DOHH2 (cell line): Measurements from ENCODE around the gene HIVEP3.

ENCODE experiments used
- H3F3A ChIP-seq: fragments of 200-600 bp; sonication (generic), shearing (Covaris generic); 2 replicates; pipeline ENCODE4 v1.6.0; 2016; ENCODE audit warnings: antibody characterized with exemption, mild to moderate bottlenecking; ENCODE audit not compliant: control insufficient read depth, insufficient read depth
- H3K27ac ChIP-seq: fragments of 200-600 bp; sonication (generic); 2 replicates; pipeline ENCODE4 v1.5.1; 2014; ENCODE audit warnings: low read depth, mild to moderate bottlenecking, low read length, moderate library complexity
- H3K27me3 ChIP-seq: fragments of 200-600 bp; sonication (generic); 2 replicates; pipeline ENCODE4 v1.6.1; 2014; ENCODE audit warnings: mild to moderate bottlenecking, low read length, mixed read lengths; ENCODE audit not compliant: control insufficient read depth
- H3K36me3 ChIP-seq: fragments of 200-600 bp; sonication (generic); 2 replicates; pipeline ENCODE4 v1.6.1; 2014; ENCODE audit warnings: mild to moderate bottlenecking, low read length, moderate library complexity, mixed read lengths; ENCODE audit not compliant: control insufficient read depth
- H3K4me1 ChIP-seq: fragments of 200-600 bp; sonication (generic); 2 replicates; pipeline ENCODE4 v1.6.1; 2014; ENCODE audit warnings: mild to moderate bottlenecking, low read length, mixed read lengths; ENCODE audit not compliant: control insufficient read depth
- H3K4me2 ChIP-seq: fragments of 200-600 bp; sonication (generic); 2 replicates; pipeline ENCODE4 v1.6.0; 2014; ENCODE audit warnings: mild to moderate bottlenecking, low read length, moderate library complexity
- H3K4me3 ChIP-seq: fragments of 200-600 bp; sonication (generic); 2 replicates; pipeline ENCODE4 v1.5.1; 2014; ENCODE audit warnings: mild to moderate bottlenecking, low read length, mixed read lengths
- H3K79me2 ChIP-seq: fragments of 200-600 bp; sonication (generic); 2 replicates; pipeline ENCODE4 v1.6.1; 2014; ENCODE audit warnings: mild to moderate bottlenecking, low read length, mixed read lengths; ENCODE audit not compliant: control insufficient read depth
- H3K9me2 ChIP-seq: fragments of 200-600 bp; sonication (generic); replicated peaks from 2 replicates; pipeline ENCODE4 v1.6.1; 2014; ENCODE audit warnings: mild to moderate bottlenecking, low read length, mixed read lengths; ENCODE audit not compliant: control insufficient read depth
- H3K9me3 ChIP-seq: fragments of 200-600 bp; sonication (generic); 2 replicates; pipeline ENCODE4 v1.6.1; 2014; ENCODE audit warnings: antibody characterized with exemption, low read length, mixed read lengths; ENCODE audit not compliant: control insufficient read depth, insufficient read depth
- H4K20me1 ChIP-seq: fragments of 200-600 bp; sonication (generic); 2 replicates; pipeline ENCODE4 v1.6.0; 2014; ENCODE audit warnings: low read depth, mild to moderate bottlenecking, antibody characterized with exemption, low read length, moderate library complexity; ENCODE audit not compliant: control insufficient read depth, insufficient read depth
- EZH2phosphoT487 ChIP-seq: fragments of 200-600 bp; sonication (generic); IDR thresholded peaks from 2 replicates; pipeline ENCODE4 v1.6.1; 2017; ENCODE audit warnings: borderline replicate concordance, mild to moderate bottlenecking, antibody characterized with exemption, low read length, moderate library complexity, mixed read lengths
- TF ChIP-seq, protein P1 (sequence below): fragments of 200-600 bp; sonication (generic); IDR thresholded peaks from one replicate; pipeline ENCODE4 v1.5.1; 2014; ENCODE audit warnings: antibody characterized with exemption, mild to moderate bottlenecking, low read depth, low read length; ENCODE audit not compliant: poor library complexity, severe bottlenecking

HIVEP3 gene

DNA sequence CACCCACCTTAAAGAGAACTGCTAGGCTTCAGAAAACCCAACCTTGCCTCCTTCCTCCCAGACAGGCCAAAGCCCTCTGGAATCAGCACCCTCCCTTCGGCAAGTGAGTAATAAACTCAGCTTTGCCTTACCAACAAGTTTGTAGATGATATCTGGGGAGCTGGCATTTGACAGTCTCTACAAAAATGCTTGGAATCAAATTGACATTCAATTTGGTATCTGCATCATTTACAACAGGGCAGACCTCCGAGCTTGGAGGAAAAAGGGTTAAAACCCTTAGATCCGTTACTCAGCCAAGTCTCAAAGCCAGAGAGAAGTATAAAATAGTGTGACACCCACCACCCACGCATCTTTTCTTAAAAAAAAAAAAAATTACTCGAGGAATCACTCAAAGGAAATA, 285.0 kb downstream of the HIVEP3 start:
- Histone ChIP-seq H3K4me3 (no peak overlapping the region), H3K4me1 (no peaks in the 10 kb centered on the region), H4K20me1 (no peaks in the 10 kb centered on the region), H3K79me2 (no peaks in the 10 kb centered on the region), H3K4me2 (no peak overlapping the region), H3K27me3 (peaks cover 5% of the 10 kb centered on the region; the same call in 1 of the 2 replicates), H3K36me3 (no peaks in the 10 kb centered on the region), H3F3A (no peaks in the 10 kb centered on the region), H3K27ac (no peak overlapping the region), H3K9me3 (no peaks in the 10 kb centered on the region), H3K9me2 (no peaks in the 10 kb centered on the region)
- no peak for TF ChIP-seq EZH2phosphoT487
- TF ChIP-seq, protein P1, sequence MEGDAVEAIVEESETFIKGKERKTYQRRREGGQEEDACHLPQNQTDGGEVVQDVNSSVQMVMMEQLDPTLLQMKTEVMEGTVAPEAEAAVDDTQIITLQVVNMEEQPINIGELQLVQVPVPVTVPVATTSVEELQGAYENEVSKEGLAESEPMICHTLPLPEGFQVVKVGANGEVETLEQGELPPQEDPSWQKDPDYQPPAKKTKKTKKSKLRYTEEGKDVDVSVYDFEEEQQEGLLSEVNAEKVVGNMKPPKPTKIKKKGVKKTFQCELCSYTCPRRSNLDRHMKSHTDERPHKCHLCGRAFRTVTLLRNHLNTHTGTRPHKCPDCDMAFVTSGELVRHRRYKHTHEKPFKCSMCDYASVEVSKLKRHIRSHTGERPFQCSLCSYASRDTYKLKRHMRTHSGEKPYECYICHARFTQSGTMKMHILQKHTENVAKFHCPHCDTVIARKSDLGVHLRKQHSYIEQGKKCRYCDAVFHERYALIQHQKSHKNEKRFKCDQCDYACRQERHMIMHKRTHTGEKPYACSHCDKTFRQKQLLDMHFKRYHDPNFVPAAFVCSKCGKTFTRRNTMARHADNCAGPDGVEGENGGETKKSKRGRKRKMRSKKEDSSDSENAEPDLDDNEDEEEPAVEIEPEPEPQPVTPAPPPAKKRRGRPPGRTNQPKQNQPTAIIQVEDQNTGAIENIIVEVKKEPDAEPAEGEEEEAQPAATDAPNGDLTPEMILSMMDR: no peak

- H3K4me2 ChIP-seq: no peak overlapping the region
- H3K36me3 ChIP-seq: no peaks in the 10 kb centered on the region
- no peaks in the 10 kb centered on the region for H3K9me3 ChIP-seq
- H3F3A ChIP-seq: no peaks in the 10 kb centered on the region
- H3K9me2 ChIP-seq: no peaks in the 10 kb centered on the region
- no peaks in the 10 kb centered on the region for H4K20me1 ChIP-seq
- TF ChIP-seq, protein P1: no peak
- no peak for TF ChIP-seq EZH2phosphoT487
- peaks cover 5% of the 10 kb centered on the region; the same call in 1 of the 2 replicates for H3K27me3 ChIP-seq
- H3K79me2 ChIP-seq: no peaks in the 10 kb centered on the region
- no peaks in the 10 kb centered on the region for H3K4me1 ChIP-seq
- no peak overlapping the region for H3K4me3 ChIP-seq
- no peak overlapping the region for H3K27ac ChIP-seq
Observed at GRCh38 chr1:41632781-41633575, 285.7 kb downstream of the HIVEP3 start.

DNA sequence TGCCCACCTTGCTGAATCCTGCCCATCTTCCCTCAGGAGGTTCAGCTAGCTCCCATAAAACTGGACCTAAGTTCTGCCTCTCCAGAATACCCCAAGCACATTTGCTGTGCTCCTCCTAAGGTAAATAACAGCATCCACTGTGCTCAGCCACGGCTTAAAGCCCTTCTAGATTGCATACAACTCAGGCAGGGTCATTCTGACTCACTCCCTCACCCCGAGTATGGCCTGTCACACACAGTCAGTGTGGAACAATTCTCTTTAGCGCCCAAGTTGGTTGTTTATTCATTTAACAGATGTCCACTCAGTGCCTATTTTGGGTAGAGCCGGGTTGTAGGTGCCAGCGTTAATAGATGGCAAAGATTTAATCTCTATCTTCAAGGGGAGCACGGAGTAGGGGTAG, 286.8 kb downstream of the HIVEP3 start:
- Histone ChIP-seq H4K20me1 (no peaks in the 10 kb centered on the region), H3K27ac (no peak overlapping the region), H3K4me1 (no peaks in the 10 kb centered on the region), H3K36me3 (no peaks in the 10 kb centered on the region), H3K79me2 (no peaks in the 10 kb centered on the region), H3K9me3 (no peaks in the 10 kb centered on the region), H3K27me3 (peaks cover 5% of the 10 kb centered on the region; the same call in 1 of the 2 replicates), H3F3A (no peaks in the 10 kb centered on the region), H3K4me2 (no peak overlapping the region), H3K9me2 (no peaks in the 10 kb centered on the region), H3K4me3 (no peak overlapping the region)
- TF ChIP-seq, protein P1: no peak
- no peak for TF ChIP-seq EZH2phosphoT487
